ENCODE data around the gene SENP8.

DNA sequence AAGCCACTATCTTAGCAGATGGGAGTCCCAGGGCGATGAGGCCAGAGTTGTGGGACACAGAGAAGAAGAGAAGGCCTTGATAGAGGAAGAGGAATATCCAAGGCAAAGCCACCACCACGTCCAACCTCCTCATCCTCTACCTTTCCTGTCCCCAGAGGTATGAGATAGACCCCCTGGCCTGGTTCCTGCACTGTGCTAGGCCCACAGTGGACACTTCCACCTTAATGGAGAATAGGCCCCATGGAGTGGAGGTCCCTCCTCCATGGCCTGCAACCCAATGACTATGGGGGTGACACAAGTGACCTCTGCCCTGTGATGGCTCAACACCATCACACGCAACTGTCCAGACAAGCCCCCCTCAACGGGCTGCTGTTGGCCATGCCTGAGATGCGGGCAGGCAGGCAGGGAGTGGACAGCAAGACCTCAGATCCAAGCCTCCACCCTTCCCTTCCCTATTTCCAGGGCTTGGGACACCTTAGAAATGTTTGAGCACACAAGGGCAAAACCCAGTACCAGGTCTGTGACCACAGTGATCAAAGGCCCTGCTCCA, 42.6 kb downstream of the SENP8 start:
- TF ChIP-seq POLR2A (IDR thresholded peaks at IDR 0.05) (no peak), POLR2AphosphoS5 (IDR thresholded peaks at IDR 0.05) (no peak), EP300 (IDR thresholded peaks at IDR 0.05) (no peak)
- TF ChIP-seq, protein P1, sequence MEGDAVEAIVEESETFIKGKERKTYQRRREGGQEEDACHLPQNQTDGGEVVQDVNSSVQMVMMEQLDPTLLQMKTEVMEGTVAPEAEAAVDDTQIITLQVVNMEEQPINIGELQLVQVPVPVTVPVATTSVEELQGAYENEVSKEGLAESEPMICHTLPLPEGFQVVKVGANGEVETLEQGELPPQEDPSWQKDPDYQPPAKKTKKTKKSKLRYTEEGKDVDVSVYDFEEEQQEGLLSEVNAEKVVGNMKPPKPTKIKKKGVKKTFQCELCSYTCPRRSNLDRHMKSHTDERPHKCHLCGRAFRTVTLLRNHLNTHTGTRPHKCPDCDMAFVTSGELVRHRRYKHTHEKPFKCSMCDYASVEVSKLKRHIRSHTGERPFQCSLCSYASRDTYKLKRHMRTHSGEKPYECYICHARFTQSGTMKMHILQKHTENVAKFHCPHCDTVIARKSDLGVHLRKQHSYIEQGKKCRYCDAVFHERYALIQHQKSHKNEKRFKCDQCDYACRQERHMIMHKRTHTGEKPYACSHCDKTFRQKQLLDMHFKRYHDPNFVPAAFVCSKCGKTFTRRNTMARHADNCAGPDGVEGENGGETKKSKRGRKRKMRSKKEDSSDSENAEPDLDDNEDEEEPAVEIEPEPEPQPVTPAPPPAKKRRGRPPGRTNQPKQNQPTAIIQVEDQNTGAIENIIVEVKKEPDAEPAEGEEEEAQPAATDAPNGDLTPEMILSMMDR (IDR thresholded peaks at IDR 0.05) = no peak
